ENCODE results near the gene ANKRD50.

The ANKRD50 gene

GRCh38 chr4:124712372-124713184 lies at the start of gene ANKRD50:
Gene ANKRD50, minus strand, starts transcription at chr4:124712732. Its CDS starts 2,221 bp downstream, at chr4:124710511.
- DNase-seq = peak; percentile 71

- DNase-seq = no peak
Observed at GRCh38 chr4:124757126-124757525, 44.6 kb upstream of the ANKRD50 start.

- no peak for DNase-seq
Observed at GRCh38 chr4:124754681-124755080, 42.1 kb upstream of the ANKRD50 start.

GRCh38 chr4:124753941-124754581 lies 41.5 kb upstream of the ANKRD50 start:
- no peak for DNase-seq

- no peak for DNase-seq
Observed at GRCh38 chr4:124749421-124749820, 36.9 kb upstream of the ANKRD50 start.

GRCh38 chr4:124748965-124749364 lies 36.4 kb upstream of the ANKRD50 start:
- no peak for DNase-seq

GRCh38 chr4:124745985-124746801 lies 33.7 kb upstream of the ANKRD50 start:
- DNase-seq = no peak

GRCh38 chr4:124743711-124744110 lies 31.2 kb upstream of the ANKRD50 start:
- DNase-seq = no peak

GRCh38 chr4:124740501-124740900 lies 28.0 kb upstream of the ANKRD50 start:
- DNase-seq = no peak

GRCh38 chr4:124738994-124739393 lies 26.5 kb upstream of the ANKRD50 start:
- DNase-seq = no peak

GRCh38 chr4:124737619-124738018 lies 25.1 kb upstream of the ANKRD50 start:
- DNase-seq = no peak

- DNase-seq = no peak
Observed at GRCh38 chr4:124736526-124736925, 24.0 kb upstream of the ANKRD50 start.

GRCh38 chr4:124727331-124727890 lies 14.9 kb upstream of the ANKRD50 start:
- no peak for DNase-seq

- no peak for DNase-seq
Observed at GRCh38 chr4:124726269-124726668, 13.7 kb upstream of the ANKRD50 start.

- no peak for DNase-seq
Observed at GRCh38 chr4:124722071-124722470, 9.5 kb upstream of the ANKRD50 start.

GRCh38 chr4:124717101-124717500 lies 4.6 kb upstream of the ANKRD50 start:
- DNase-seq = no peak

GRCh38 chr4:124713185-124713592 lies 657 bp upstream of the ANKRD50 start:
- DNase-seq = peak; percentile 23

- DNase-seq = no peak
Observed at GRCh38 chr4:124711471-124712371, 811 bp downstream of the ANKRD50 start.

GRCh38 chr4:124710911-124711310 lies 1.6 kb downstream of the ANKRD50 start:
- no peak for DNase-seq

GRCh38 chr4:124710015-124710741 lies 2.4 kb downstream of the ANKRD50 start:
- no peak for DNase-seq
